Gastroesophageal sphincter (tissue), 3 donors: ENCODE results near the gene THBS2.

Experiments used
- POLR2A ChIP-seq, 2 donors: fragments of 450-650 bp; IDR thresholded peaks; one replicate each; pipeline ENCODE4 v1.6.1; 2017; ENCODE audit warnings: antibody characterized with exemption in 2 of 2, mild to moderate bottlenecking in 2 of 2, moderate library complexity in 1 of 2
- POLR2AphosphoS5 ChIP-seq: sonication (generic); formaldehyde crosslinking; IDR thresholded peaks from one replicate; pipeline ENCODE4 v1.6.1; 2017; ENCODE audit warnings: antibody characterized with exemption
- TF ChIP-seq, protein P1 (sequence below), 4 experiments: fragments of 200-600 bp in 2 of 4; fragments of 450-650 bp in 2 of 4; sonication (generic) in 1 of 4; IDR thresholded peaks; one replicate each; pipeline ENCODE4 v1.5.1; 2017 to 2019; ENCODE audit warnings: antibody characterized with exemption in 4 of 4, mild to moderate bottlenecking in 2 of 4, moderate library complexity in 2 of 4

DNA sequence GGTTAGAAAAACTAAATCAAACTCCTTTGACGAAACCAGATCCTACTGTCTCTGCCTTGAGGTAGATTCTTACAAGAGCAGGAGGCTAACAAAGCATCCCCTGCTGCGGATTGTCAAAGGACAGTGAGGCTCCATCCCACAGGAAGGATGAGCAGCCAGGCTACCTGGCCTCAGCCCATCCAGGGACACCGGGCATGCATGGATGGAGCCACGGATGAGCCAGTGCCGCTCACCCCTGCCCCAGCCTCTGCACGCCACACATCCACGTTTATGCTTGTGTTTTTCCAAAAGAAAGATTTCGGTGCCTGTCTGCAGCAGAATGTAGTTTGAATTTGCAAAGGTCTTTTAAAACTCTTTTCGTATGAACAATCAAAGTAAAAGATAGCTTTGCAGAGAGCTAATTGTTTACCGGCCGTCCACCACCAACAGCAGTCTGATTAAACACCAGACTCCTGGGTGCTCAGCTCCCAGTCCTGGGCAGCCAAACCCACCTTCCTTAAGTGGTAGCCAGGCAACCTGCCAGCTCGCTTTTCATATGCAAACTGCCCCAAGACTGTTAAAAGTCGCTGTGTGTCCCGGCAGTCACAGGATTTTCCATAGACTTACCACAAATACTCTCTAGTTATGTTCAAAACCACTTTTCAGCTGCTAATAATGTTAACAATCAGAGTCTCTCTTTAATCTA lies 999 bp downstream of the THBS2 start:
- TF ChIP-seq, protein P1, sequence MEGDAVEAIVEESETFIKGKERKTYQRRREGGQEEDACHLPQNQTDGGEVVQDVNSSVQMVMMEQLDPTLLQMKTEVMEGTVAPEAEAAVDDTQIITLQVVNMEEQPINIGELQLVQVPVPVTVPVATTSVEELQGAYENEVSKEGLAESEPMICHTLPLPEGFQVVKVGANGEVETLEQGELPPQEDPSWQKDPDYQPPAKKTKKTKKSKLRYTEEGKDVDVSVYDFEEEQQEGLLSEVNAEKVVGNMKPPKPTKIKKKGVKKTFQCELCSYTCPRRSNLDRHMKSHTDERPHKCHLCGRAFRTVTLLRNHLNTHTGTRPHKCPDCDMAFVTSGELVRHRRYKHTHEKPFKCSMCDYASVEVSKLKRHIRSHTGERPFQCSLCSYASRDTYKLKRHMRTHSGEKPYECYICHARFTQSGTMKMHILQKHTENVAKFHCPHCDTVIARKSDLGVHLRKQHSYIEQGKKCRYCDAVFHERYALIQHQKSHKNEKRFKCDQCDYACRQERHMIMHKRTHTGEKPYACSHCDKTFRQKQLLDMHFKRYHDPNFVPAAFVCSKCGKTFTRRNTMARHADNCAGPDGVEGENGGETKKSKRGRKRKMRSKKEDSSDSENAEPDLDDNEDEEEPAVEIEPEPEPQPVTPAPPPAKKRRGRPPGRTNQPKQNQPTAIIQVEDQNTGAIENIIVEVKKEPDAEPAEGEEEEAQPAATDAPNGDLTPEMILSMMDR (IDR thresholded peaks at IDR 0.05) = no peak
- no peak for TF ChIP-seq POLR2A (IDR thresholded peaks at IDR 0.05)
- no peak for TF ChIP-seq POLR2AphosphoS5
